ENCODE measurements around the gene CEP57.
"Not testable (repeated sequence)": the region's sequence is repeated elsewhere in the genome, so short reads cannot be mapped to it uniquely, and the experiment has no call there.

Gene CEP57

GRCh38 chr11:95867105-95867504 is 76.8 kb downstream of the CEP57 start:
- no peak for DNase-seq

- not testable (repeated sequence) for DNase-seq
These were observed 80.6 kb downstream of the CEP57 start for GRCh38 chr11:95870877-95871276.

- no peak for DNase-seq
These were observed 87.0 kb downstream of the CEP57 start for GRCh38 chr11:95877291-95877690.

Measured in SHP77 treated with DMSO at 0.1 percent for 48 hours (cell line).